OCI-LY1 (cell line): ENCODE results near the gene PLA2G12A.

Source experiments
- H2AFZ ChIP-seq: fragments of 200-600 bp; sonication (generic), shearing (Covaris generic); 2 replicates; pipeline ENCODE4 v1.6.0; 2014; ENCODE audit warnings: antibody characterized with exemption, mild to moderate bottlenecking, low read length
- H3F3A ChIP-seq: fragments of 200-600 bp; sonication (generic), shearing (Covaris generic); 2 replicates; pipeline ENCODE4 v1.6.0; 2014; ENCODE audit warnings: mild to moderate bottlenecking, antibody characterized with exemption, low read length, moderate library complexity; ENCODE audit not compliant: insufficient read depth
- H3K27ac ChIP-seq: fragments of 200-600 bp; sonication (generic); 2 replicates; pipeline ENCODE4 v1.5.1; 2014; ENCODE audit warnings: low read length, mixed run types, mild to moderate bottlenecking, low read depth; ENCODE audit not compliant: poor library complexity, severe bottlenecking
- H3K27me3 ChIP-seq: fragments of 200-600 bp; sonication (generic); 2 replicates; pipeline ENCODE4 v1.6.0; 2014; ENCODE audit warnings: antibody characterized with exemption, mild to moderate bottlenecking, low read length, moderate library complexity; ENCODE audit not compliant: insufficient read depth
- H3K36me3 ChIP-seq: fragments of 200-600 bp; sonication (generic); 2 replicates; pipeline ENCODE4 v1.6.1; 2014; ENCODE audit warnings: mild to moderate bottlenecking, antibody characterized with exemption, low read length, moderate library complexity, mixed read lengths; ENCODE audit not compliant: insufficient read depth
- H3K4me1 ChIP-seq: fragments of 200-600 bp; sonication (generic); 2 replicates; pipeline ENCODE4 v1.5.1; 2014; ENCODE audit warnings: mild to moderate bottlenecking, low read length, moderate library complexity; ENCODE audit not compliant: insufficient read depth, severe bottlenecking
- H3K4me2 ChIP-seq: fragments of 200-600 bp; sonication (generic), shearing (Covaris generic); 2 replicates; pipeline ENCODE4 v1.6.1; 2014; ENCODE audit warnings: low read length
- H3K4me3 ChIP-seq: fragments of 200-600 bp; sonication (generic); 2 replicates; pipeline ENCODE4 v1.5.1; 2014; ENCODE audit warnings: low read length, low read depth, mild to moderate bottlenecking, mixed read lengths; ENCODE audit not compliant: poor library complexity, severe bottlenecking
- H3K79me2 ChIP-seq: fragments of 200-600 bp; shearing (Covaris generic); 2 replicates; pipeline ENCODE4 v1.6.1; 2016; ENCODE audit warnings: mixed run types, low read length, mixed read lengths; ENCODE audit not compliant: insufficient read depth
- H3K9ac ChIP-seq: fragments of 200-600 bp; sonication (generic), shearing (Covaris generic); 2 replicates; pipeline ENCODE4 v1.6.1; 2014; ENCODE audit warnings: mild to moderate bottlenecking, low read length, mixed read lengths
- H3K9me2 ChIP-seq: fragments of 200-600 bp; sonication (generic), shearing (Covaris generic); 2 replicates; pipeline ENCODE4 v1.6.1; 2014; ENCODE audit warnings: low read depth, mild to moderate bottlenecking, low read length, mixed read lengths
- H3K9me3 ChIP-seq: fragments of 200-600 bp; shearing (Covaris generic); 2 replicates; pipeline ENCODE4 v1.6.1; 2014; ENCODE audit warnings: low read length, mixed read lengths
- H4K20me1 ChIP-seq: fragments of 200-600 bp; sonication (generic), shearing (Covaris generic); 2 replicates; pipeline ENCODE4 v1.6.0; 2016; ENCODE audit warnings: mild to moderate bottlenecking, low read length; ENCODE audit not compliant: insufficient read depth
- CTCF ChIP-seq: fragments of 200-600 bp; sonication (generic), shearing (Covaris generic); IDR thresholded peaks from 2 replicates; pipeline ENCODE4 v1.5.1; 2017; ENCODE audit warnings: mild to moderate bottlenecking, antibody characterized with exemption, low read length, moderate library complexity, mixed read lengths
- EZH2 ChIP-seq: fragments of 200-600 bp; sonication (generic), shearing (Covaris generic); IDR thresholded peaks from 2 replicates; pipeline ENCODE4 v1.8.0; 2017; ENCODE audit warnings: borderline replicate concordance, mixed run types, mild to moderate bottlenecking, antibody characterized with exemption, low read length, moderate library complexity, mixed read lengths

PLA2G12A gene

GRCh38 chr4:109722357-109722756 lies 7.5 kb downstream of the PLA2G12A start:
- Histone ChIP-seq H3K27ac (no peak overlapping the region), H4K20me1 (no peaks in the 10 kb centered on the region), H3K9ac (no peak overlapping the region), H3K4me3 (no peak overlapping the region), H3K79me2 (peaks cover 26% of the 10 kb centered on the region), H3F3A (0 out of 2 replicates have a peak, but pooled peaks cover 1% of the 10 kb centered on the region), H3K4me2 (no peak overlapping the region), H3K27me3 (no peaks in the 10 kb centered on the region), H3K9me3 (no peaks in the 10 kb centered on the region), H2AFZ (no peak overlapping the region), H3K4me1 (no peaks in the 10 kb centered on the region), H3K9me2 (no peaks in the 10 kb centered on the region), H3K36me3 (peaks cover 40% of the 10 kb centered on the region)
- TF ChIP-seq CTCF (no peak), EZH2 (no peak)

- Histone ChIP-seq H3K27me3 (no peaks in the 10 kb centered on the region), H4K20me1 (no peaks in the 10 kb centered on the region), H3K9ac (no peak overlapping the region), H3K27ac (no peak overlapping the region), H2AFZ (no peak overlapping the region), H3K4me3 (no peak overlapping the region), H3K4me2 (no peak overlapping the region), H3K9me3 (no peaks in the 10 kb centered on the region), H3F3A (0 out of 2 replicates have a peak, but pooled peaks cover 2% of the 10 kb centered on the region), H3K9me2 (no peaks in the 10 kb centered on the region), H3K79me2 (peaks cover 26% of the 10 kb centered on the region), H3K4me1 (no peaks in the 10 kb centered on the region), H3K36me3 (peaks cover 46% of the 10 kb centered on the region)
- no peak for TF ChIP-seq EZH2
- no peak for TF ChIP-seq CTCF
Measured at GRCh38 chr4:109721033-109721432, 8.8 kb downstream of the PLA2G12A start.

GRCh38 chr4:109719604-109720003 lies 10.3 kb downstream of the PLA2G12A start:
- Histone ChIP-seq H2AFZ (no peak overlapping the region), H3K9ac (no peak overlapping the region), H3F3A (0 out of 2 replicates have a peak, but pooled peaks cover 2% of the 10 kb centered on the region), H3K4me3 (no peak overlapping the region), H3K79me2 (peaks cover 16% of the 10 kb centered on the region; the same call in 1 of the 2 replicates), H3K9me3 (no peaks in the 10 kb centered on the region), H4K20me1 (no peaks in the 10 kb centered on the region), H3K27me3 (no peaks in the 10 kb centered on the region), H3K9me2 (no peaks in the 10 kb centered on the region), H3K27ac (no peak overlapping the region), H3K4me2 (no peak overlapping the region), H3K4me1 (no peaks in the 10 kb centered on the region), H3K36me3 (peaks cover 50% of the 10 kb centered on the region)
- no peak for TF ChIP-seq EZH2
- TF ChIP-seq CTCF: no peak
